H1 (cell line): ENCODE data around the gene ICAM5. TPM values are rescaled to one million over a fixed set of nuclear protein-coding genes. Genes with fewer than 3 reads are reported as not detected.

Experiments
- CTCF ChIA-PET: fragments of 300-600 bp; sonication (Branson Sonifier 250); formaldehyde crosslinking; loops from one replicate; lab custom pipeline; 2021; ENCODE audit not compliant: partially characterized antibody; lab: Charles Lee
- POLR2A ChIA-PET: fragments of 300-600 bp; sonication (Branson Sonifier 250); formaldehyde crosslinking; loops from one replicate; lab custom pipeline; 2021; ENCODE audit warnings: inconsistent platforms; ENCODE audit not compliant: partially characterized antibody; lab: Charles Lee
- DNase-seq, 2 experiments: peaks; one replicate each; pipeline versions ENCODE4 v3.0.0 to v3.0.0-alpha.2; 2010 to 2022; ENCODE audit warnings: low spot score in 2 of 2, low read depth in 1 of 2, mixed read lengths in 1 of 2
- FAIRE-seq: peaks from 2 replicates; lab custom pipeline; 2011; peaks lifted over from hg19 to GRCh38; lab: Jason Lieb, UNC
- H2AFZ ChIP-seq: 2 replicates; pipeline ENCODE4 v1.8.1; 2012; ENCODE audit warnings: low read length, inconsistent platforms
- H2AK5ac ChIP-seq: 2 replicates; pipeline ENCODE4 v1.6.1; 2013; ENCODE audit warnings: low read depth, low read length
- H2BK120ac ChIP-seq: replicated peaks from 2 replicates; pipeline ENCODE3; 2013; ENCODE audit warnings: low read depth, low read length, inconsistent platforms
- H2BK12ac ChIP-seq: 2 replicates; pipeline ENCODE4 v1.6.1; 2013; ENCODE audit warnings: low read depth, low read length
- H2BK15ac ChIP-seq: 2 replicates; pipeline ENCODE4 v1.6.1; 2013; ENCODE audit warnings: low read length
- H2BK20ac ChIP-seq: 2 replicates; pipeline ENCODE4 v1.6.1; 2013; ENCODE audit warnings: low read length
- H2BK5ac ChIP-seq: 2 replicates; pipeline ENCODE4 v1.6.1; 2013; ENCODE audit warnings: low read depth, low read length
- H3K14ac ChIP-seq: 2 replicates; pipeline ENCODE4 v1.6.1; 2013; ENCODE audit warnings: inconsistent platforms; ENCODE audit not compliant: insufficient read length
- H3K18ac ChIP-seq: 2 replicates; pipeline ENCODE4 v1.6.1; 2013; ENCODE audit warnings: low read length; ENCODE audit errors: extremely low read depth
- H3K23ac ChIP-seq: 2 replicates; pipeline ENCODE4 v1.6.1; 2013; ENCODE audit warnings: inconsistent platforms; ENCODE audit not compliant: insufficient read length
- H3K23me2 ChIP-seq: 2 replicates; pipeline ENCODE4 v1.6.1; 2013; ENCODE audit warnings: low read depth, low read length
- H3K27ac ChIP-seq: 2 replicates; pipeline ENCODE4 v1.6.1; 2011; ENCODE audit warnings: low read depth, low read length, inconsistent platforms
- H3K27me3 ChIP-seq, 4 experiments: replicated peaks in 1 of 4; 1 replicate in 1 of 4; 2 replicates in 3 of 4; pipeline versions ENCODE4 v1.6.1 to v1.8.1; 2011 to 2013; ENCODE audit warnings: low read length in 3 of 4, mild to moderate bottlenecking in 3 of 4, inconsistent platforms in 2 of 4, mixed read lengths in 2 of 4, moderate library complexity in 1 of 4; ENCODE audit not compliant: control insufficient read depth in 3 of 4, insufficient read depth in 3 of 4; ENCODE audit errors: extremely low read depth in 1 of 4
- H3K36me3 ChIP-seq, 4 experiments: 2 replicates each; pipeline versions ENCODE4 v1.6.1 to v1.8.1; 2011 to 2013; ENCODE audit warnings: mild to moderate bottlenecking in 4 of 4, low read length in 3 of 4, moderate library complexity in 2 of 4, control low read depth in 1 of 4, inconsistent platforms in 1 of 4; ENCODE audit not compliant: insufficient read depth in 4 of 4, control insufficient read depth in 2 of 4
- H3K4ac ChIP-seq: replicated peaks from 2 replicates; pipeline ENCODE3; 2013; ENCODE audit warnings: low read length, low read depth, mixed read lengths, inconsistent platforms; ENCODE audit not compliant: insufficient read length
- H3K4me1 ChIP-seq, 4 experiments: replicated peaks in 1 of 4; 1 replicate in 1 of 4; 2 replicates in 3 of 4; pipeline versions ENCODE4 v1.6.1 to v1.8.1; 2011 to 2013; ENCODE audit warnings: low read length in 3 of 4, inconsistent platforms in 2 of 4, mixed read lengths in 1 of 4; ENCODE audit not compliant: insufficient read depth in 4 of 4, control insufficient read depth in 3 of 4
- H3K4me2 ChIP-seq, 2 experiments: 2 replicates each; pipeline versions ENCODE4 v1.6.1 to v1.8.1; 2011 to 2013; ENCODE audit warnings: low read depth in 2 of 2, low read length in 2 of 2, control low read depth in 1 of 2, inconsistent platforms in 1 of 2, mild to moderate bottlenecking in 1 of 2; ENCODE audit not compliant: insufficient read depth in 1 of 2
- H3K4me3 ChIP-seq, 4 experiments: fragments of 200-600, 300-600 bp in 1 of 4; sonication (generic), shearing (Covaris generic), sonication (Bioruptor Twin) in 1 of 4; 2 replicates each; pipeline versions ENCODE4 v1.5.1 to v1.8.1; 2011 to 2016; ENCODE audit warnings: low read length in 4 of 4, low read depth in 3 of 4, control low read depth in 2 of 4, inconsistent platforms in 2 of 4, mild to moderate bottlenecking in 2 of 4, mixed read lengths in 1 of 4, moderate library complexity in 1 of 4; ENCODE audit not compliant: insufficient read depth in 2 of 4; ENCODE audit errors: extremely low read depth in 1 of 4
- H3K56ac ChIP-seq: replicated peaks from 2 replicates; pipeline ENCODE3; 2013; ENCODE audit warnings: low read depth, mild to moderate bottlenecking, mixed read lengths, low read length, inconsistent platforms; ENCODE audit not compliant: insufficient read length
- H3K79me1 ChIP-seq: 2 replicates; pipeline ENCODE4 v1.6.1; 2013; ENCODE audit warnings: low read depth, low read length, control low read depth
- H3K79me2 ChIP-seq, 2 experiments: 2 replicates each; pipeline versions ENCODE4 v1.6.1 to v1.8.1; 2012 to 2013; ENCODE audit warnings: low read length in 2 of 2, mild to moderate bottlenecking in 2 of 2, inconsistent platforms in 1 of 2; ENCODE audit not compliant: insufficient read depth in 2 of 2, control insufficient read depth in 1 of 2
- H3K9ac ChIP-seq, 4 experiments: replicated peaks in 1 of 4; 1 replicate in 1 of 4; 2 replicates in 3 of 4; pipeline versions ENCODE4 v1.6.1 to v1.8.1; 2011 to 2013; ENCODE audit warnings: low read depth in 3 of 4, low read length in 3 of 4, control low read depth in 2 of 4, mild to moderate bottlenecking in 2 of 4, moderate library complexity in 2 of 4, inconsistent platforms in 1 of 4; ENCODE audit errors: extremely low read depth in 1 of 4
- H3K9me3 ChIP-seq, 2 experiments: 2 replicates each; pipeline versions ENCODE4 v1.6.1 to v1.8.1; 2012 to 2013; ENCODE audit warnings: mild to moderate bottlenecking in 2 of 2, moderate library complexity in 2 of 2, control low read depth in 1 of 2, inconsistent platforms in 1 of 2, low read depth in 1 of 2, low read length in 1 of 2, mixed read lengths in 1 of 2; ENCODE audit not compliant: insufficient read depth in 2 of 2
- H4K20me1 ChIP-seq, 2 experiments: replicated peaks in 1 of 2; 2 replicates each; pipeline versions ENCODE3 to v1.8.1; 2011 to 2013; ENCODE audit warnings: inconsistent platforms in 2 of 2, low read length in 2 of 2, mild to moderate bottlenecking in 1 of 2; ENCODE audit not compliant: insufficient read depth in 2 of 2, control insufficient read depth in 1 of 2
- H4K5ac ChIP-seq: 2 replicates; pipeline ENCODE4 v1.6.1; 2013; ENCODE audit warnings: low read length, low read depth, mixed read lengths, inconsistent platforms; ENCODE audit not compliant: insufficient read length
- H4K8ac ChIP-seq: 2 replicates; pipeline ENCODE4 v1.8.0; 2013; ENCODE audit warnings: mild to moderate bottlenecking, moderate library complexity, low read length, inconsistent platforms; ENCODE audit not compliant: insufficient read depth; ENCODE audit errors: extremely low read depth
- H4K91ac ChIP-seq: replicated peaks from 2 replicates; pipeline ENCODE3; 2013; ENCODE audit warnings: low read length, mixed read lengths, inconsistent platforms; ENCODE audit not compliant: insufficient read length
- ASH2L ChIP-seq: fragments of 200-600, 300-600 bp; sonication (generic); IDR thresholded peaks from one replicate; pipeline ENCODE4 v1.7.1; 2017; ENCODE audit warnings: low read length
- BRCA1 ChIP-seq: IDR thresholded peaks from 2 replicates; pipeline ENCODE4 v1.6.1; 2012; ENCODE audit warnings: low read depth, low read length, improper control_type of control experiment
- NRF1 ChIP-seq: IDR thresholded peaks from 2 replicates; pipeline ENCODE4 v1.6.1; 2011; ENCODE audit warnings: mild to moderate bottlenecking, low read depth, low read length, improper control_type of control experiment
- SP4 ChIP-seq: IDR thresholded peaks from 2 replicates; pipeline ENCODE4 v1.6.1; 2012; ENCODE audit warnings: low read length, inconsistent platforms
- WGBS, 2 experiments: shearing (Covaris generic) in 1 of 2; methylation state at CpG; one replicate each; pipeline versions ENCODE4 v1.1.6 to v1.1.7; 2013 to 2015; ENCODE audit warnings: low lambda C conversion rate in 2 of 2, mixed read lengths in 2 of 2, inconsistent platforms in 1 of 2, low coverage in 1 of 2, missing lambda C conversion rate in 1 of 2; ENCODE audit not compliant: insufficient replicate concordance in 2 of 2, insufficient coverage in 1 of 2, insufficient read length in 1 of 2; ENCODE audit errors: extremely low coverage in 1 of 2, missing lambda C conversion rate in 1 of 2; 5-methylcytosine and 5-hydroxymethylcytosine counted together
- polyA plus RNA-seq, 7 experiments: library from polyadenylated mRNA; depleted of rRNA in 3 of 7; stranded (reverse) in 5 of 7; unstranded in 2 of 7; fragments of >200 nt in 5 of 7; fragments of 200-250 nt in 2 of 7; gene quantifications; 1 replicate in 5 of 7; 2 replicates in 1 of 7; 4 replicates in 1 of 7; pipeline versions ENCODE4 v1.2.1 to v1.2.3, GENCODE V29; 2011 to 2013; ENCODE audit warnings: missing spikeins in 2 of 7, mixed read lengths in 2 of 7
- total RNA-seq: library from RNA; stranded (reverse); fragmentation: NEBNext Ultra II Directional; extraction: Animal tissue kit (Norgen Biotek cat#: 25700); gene quantifications from 2 replicates; pipeline ENCODE4 v1.2.1, GENCODE V29; 2021

Gene ICAM5
- total and polyA plus RNA-seq, 2 of the 8 experiments (the other 6 are each of a cell fraction or from before 2014, with no cell fraction given): 3.9 to 4.8 TPM

DNA sequence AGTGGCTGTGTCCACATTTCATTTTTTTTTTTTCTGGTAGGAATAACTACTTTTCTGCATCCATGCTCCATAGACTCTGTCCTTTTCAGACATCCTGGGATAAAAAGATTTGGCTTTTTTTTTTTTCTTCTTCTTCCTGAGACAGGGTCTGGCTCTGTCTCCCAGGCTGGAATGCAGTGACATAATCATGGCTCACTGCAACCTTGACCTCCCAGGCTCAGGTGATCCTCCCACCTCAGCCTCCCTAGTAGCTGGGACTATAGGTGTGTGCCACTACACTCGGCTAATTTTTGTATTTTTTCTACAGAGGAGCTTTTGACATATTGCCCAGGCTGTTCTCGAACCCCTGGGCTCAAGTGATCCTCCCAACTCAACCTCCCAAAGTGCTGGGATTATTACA, 53.7 kb downstream of the ICAM5 start:
- H3K79me1 ChIP-seq: no peaks in the 10 kb centered on the region; the same call in 1 of the 2 replicates
- no peaks in the 10 kb centered on the region; the same call in 1 of the 2 replicates for H3K23me2 ChIP-seq
- ChIA-PET CTCF (interaction anchor here (0.5 to 1.9 kb wide), 5 partner anchors 9 to 85 kb away, joined by 3 to 4 read pairs (median 3); no protein-coding TSS in a partner anchor), POLR2A (interaction anchor here (0.6 to 1.2 kb wide), 4 partner anchors 9 to 72 kb away, joined by 3 to 5 read pairs (median 3); partner anchors contain the start of gene ICAM1)
- no peak overlapping the region for H2BK120ac ChIP-seq
- H2BK15ac ChIP-seq: no peak overlapping the region
- no peak overlapping the region for H2AFZ ChIP-seq
- no peak overlapping the region for H2AK5ac ChIP-seq
- no peaks in the 10 kb centered on the region for H3K79me2 ChIP-seq
- no peak overlapping the region for H4K5ac ChIP-seq
- WGBS, 2 experiments: 89% methylated on average over 2 of the region's 2 CpGs; no CpG with 5 or more reads in 1 of the 2 experiments
- no peak overlapping the region for H3K4ac ChIP-seq
- H3K4me1 ChIP-seq: peaks cover 0 to 6% (median 4%) of the 10 kb centered on the region in 4 experiments; a peak in 4 of 7 replicates
- no peak overlapping the region for H2BK5ac ChIP-seq
- H3K14ac ChIP-seq: no peak overlapping the region
- FAIRE-seq (no peak), DNase-seq (no peak)
- H4K20me1 ChIP-seq: no peaks in the 10 kb centered on the region
- no peak overlapping the region for H3K27ac ChIP-seq
- no peak overlapping the region for H3K4me2 ChIP-seq
- no peak overlapping the region for H4K91ac ChIP-seq
- H4K8ac ChIP-seq: no peak overlapping the region
- H3K23ac ChIP-seq: no peak overlapping the region
- no peaks in the 10 kb centered on the region; a peak in 1 of 8 replicates for H3K36me3 ChIP-seq
- H3K18ac ChIP-seq: no peak overlapping the region
- H3K9me3 ChIP-seq: no peaks in the 10 kb centered on the region
- H2BK20ac ChIP-seq: no peak overlapping the region
- TF ChIP-seq SP4 (no peak), NRF1 (no peak), ASH2L (no peak), BRCA1 (no peak)
- H3K27me3 ChIP-seq: no peaks in the 10 kb centered on the region
- no peak overlapping the region for H3K9ac ChIP-seq
- H3K56ac ChIP-seq: no peak overlapping the region
- no peak overlapping the region for H2BK12ac ChIP-seq
- H3K4me3 ChIP-seq: no peak overlapping the region
